Osteocyte (in vitro differentiated cells): ENCODE data around the gene SPART. TPM values are rescaled to one million over a fixed set of nuclear protein-coding genes. Genes with fewer than 3 reads are reported as not detected.

ENCODE experiments used
- DNase-seq: peaks from one replicate; pipeline ENCODE4 v3.0.0; 2021; ENCODE audit warnings: mixed read lengths; ENCODE audit not compliant: unreplicated experiment; ENCODE audit errors: extremely low spot score
- H3K27ac Mint-ChIP-seq: one replicate; pipeline ENCODE4 v1.8.0; 2021; ENCODE audit warnings: mild to moderate bottlenecking, mixed read lengths; ENCODE audit not compliant: unreplicated experiment
- H3K27me3 Mint-ChIP-seq: one replicate; pipeline ENCODE4 v1.8.0; 2021; ENCODE audit warnings: mixed read lengths; ENCODE audit not compliant: unreplicated experiment
- H3K36me3 Mint-ChIP-seq: one replicate; pipeline ENCODE4 v1.8.0; 2021; ENCODE audit warnings: mixed read lengths; ENCODE audit not compliant: unreplicated experiment
- H3K4me1 Mint-ChIP-seq: one replicate; pipeline ENCODE4 v1.8.0; 2021; ENCODE audit warnings: mixed read lengths; ENCODE audit not compliant: unreplicated experiment
- H3K4me3 Mint-ChIP-seq: one replicate; pipeline ENCODE4 v1.8.0; 2021; ENCODE audit warnings: mild to moderate bottlenecking, moderate library complexity, mixed read lengths; ENCODE audit not compliant: unreplicated experiment
- H3K9me3 Mint-ChIP-seq: one replicate; pipeline ENCODE4 v1.8.0; 2021; ENCODE audit warnings: mixed read lengths; ENCODE audit not compliant: unreplicated experiment
- total RNA-seq: library from RNA; stranded (reverse); gene quantifications from 2 replicates; pipeline ENCODE4 v1.2.1, GENCODE V29; 2021
- TF ChIP-seq, protein P1 (sequence below): fragments of 200-600 bp; sonication (generic); IDR thresholded peaks from 2 replicates; pipeline ENCODE4 v1.5.0; 2021; ENCODE audit warnings: antibody characterized with exemption, mild to moderate bottlenecking, moderate library complexity

SPART gene
- total RNA-seq, 1 donor from 2014 or later: 87.1 TPM

DNA sequence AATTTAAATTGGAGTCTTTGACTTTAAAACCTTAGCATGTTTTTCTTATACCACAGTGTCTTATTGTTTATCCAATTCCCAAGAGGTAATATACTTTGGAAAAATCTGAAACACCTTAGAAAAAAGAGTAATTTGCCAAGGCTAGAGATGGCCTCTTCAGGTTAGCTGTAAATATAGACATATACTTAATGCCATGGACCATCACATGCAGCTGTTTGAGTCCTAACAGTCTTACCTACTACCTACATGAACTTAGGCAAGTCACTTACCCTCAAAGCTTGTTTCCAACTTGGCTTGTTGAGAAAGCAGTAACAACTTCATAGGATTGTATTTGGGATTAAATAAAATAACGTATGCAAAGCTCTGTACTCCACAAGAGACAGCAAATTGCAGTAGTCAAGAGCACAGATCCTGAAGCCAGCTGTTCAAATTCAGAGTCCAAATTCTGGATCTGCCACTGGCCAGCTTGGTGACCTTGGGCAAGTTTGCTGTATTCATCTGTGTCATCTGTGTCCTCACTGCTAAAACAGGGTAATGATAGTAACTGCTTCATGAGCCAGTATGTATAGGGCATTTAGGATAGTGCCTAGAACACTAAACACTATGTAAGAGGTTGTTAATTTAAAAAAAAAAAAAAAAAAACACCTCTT lies 13.2 kb upstream of the SPART start:
- Mint-ChIP-seq H3K36me3 (no peaks in the 10 kb centered on the region), H3K9me3 (no peaks in the 10 kb centered on the region), H3K27ac (no peak overlapping the region), H3K27me3 (no peaks in the 10 kb centered on the region), H3K4me3 (no peak overlapping the region), H3K4me1 (peaks cover 43% of the 10 kb centered on the region)
- TF ChIP-seq, protein P1, sequence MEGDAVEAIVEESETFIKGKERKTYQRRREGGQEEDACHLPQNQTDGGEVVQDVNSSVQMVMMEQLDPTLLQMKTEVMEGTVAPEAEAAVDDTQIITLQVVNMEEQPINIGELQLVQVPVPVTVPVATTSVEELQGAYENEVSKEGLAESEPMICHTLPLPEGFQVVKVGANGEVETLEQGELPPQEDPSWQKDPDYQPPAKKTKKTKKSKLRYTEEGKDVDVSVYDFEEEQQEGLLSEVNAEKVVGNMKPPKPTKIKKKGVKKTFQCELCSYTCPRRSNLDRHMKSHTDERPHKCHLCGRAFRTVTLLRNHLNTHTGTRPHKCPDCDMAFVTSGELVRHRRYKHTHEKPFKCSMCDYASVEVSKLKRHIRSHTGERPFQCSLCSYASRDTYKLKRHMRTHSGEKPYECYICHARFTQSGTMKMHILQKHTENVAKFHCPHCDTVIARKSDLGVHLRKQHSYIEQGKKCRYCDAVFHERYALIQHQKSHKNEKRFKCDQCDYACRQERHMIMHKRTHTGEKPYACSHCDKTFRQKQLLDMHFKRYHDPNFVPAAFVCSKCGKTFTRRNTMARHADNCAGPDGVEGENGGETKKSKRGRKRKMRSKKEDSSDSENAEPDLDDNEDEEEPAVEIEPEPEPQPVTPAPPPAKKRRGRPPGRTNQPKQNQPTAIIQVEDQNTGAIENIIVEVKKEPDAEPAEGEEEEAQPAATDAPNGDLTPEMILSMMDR: no peak
- DNase-seq: no peak

DNA sequence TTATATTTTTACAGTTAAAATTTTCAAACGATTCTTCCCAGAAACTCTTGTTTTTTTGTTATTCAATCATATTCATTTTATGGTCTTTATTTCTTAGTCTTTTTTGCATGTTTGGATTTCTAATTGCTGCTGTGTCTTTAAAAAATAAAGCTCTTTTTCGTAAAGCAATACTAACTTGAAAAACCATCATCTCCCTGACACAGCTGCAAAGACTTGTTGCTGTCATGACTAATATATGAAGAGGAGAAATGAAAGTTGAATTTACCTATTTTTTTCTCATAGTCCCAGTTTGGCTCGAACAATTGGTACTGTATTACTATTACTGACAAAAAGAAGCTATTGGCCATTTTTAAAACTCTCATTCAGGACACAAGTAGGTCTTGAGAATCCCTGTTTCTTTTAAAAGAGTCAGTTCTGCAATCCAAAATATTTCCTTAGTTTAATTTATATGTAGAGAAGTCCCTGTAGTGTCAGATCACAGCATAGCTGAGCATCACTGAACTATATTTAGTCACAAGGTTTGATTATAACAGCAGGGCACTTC lies 12.1 kb upstream of the SPART start:
- Mint-ChIP-seq H3K4me3 (no peak overlapping the region), H3K36me3 (no peaks in the 10 kb centered on the region), H3K27ac (no peak overlapping the region), H3K9me3 (no peaks in the 10 kb centered on the region), H3K27me3 (no peaks in the 10 kb centered on the region), H3K4me1 (peaks cover 47% of the 10 kb centered on the region)
- TF ChIP-seq, protein P1: no peak
- no peak for DNase-seq

DNA sequence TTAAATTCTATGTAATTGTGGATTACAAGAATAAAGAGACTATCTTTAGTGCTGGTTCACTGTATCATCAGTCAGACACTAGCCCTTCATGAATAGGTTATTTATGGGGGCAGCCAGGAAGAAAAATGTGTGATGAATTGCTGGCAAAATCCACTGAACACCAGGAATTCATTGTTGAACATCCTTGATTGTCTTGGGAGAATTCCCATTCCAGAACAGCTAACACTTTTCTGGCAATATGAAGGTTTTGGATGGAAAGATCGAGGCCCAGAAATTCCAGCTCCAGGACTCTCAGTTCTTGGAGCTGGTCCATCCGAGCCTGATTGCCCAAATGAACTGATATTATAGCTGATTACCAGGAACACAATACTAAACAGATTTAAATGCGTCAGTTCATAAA lies 11.5 kb upstream of the SPART start:
- DNase-seq: no peak
- Mint-ChIP-seq H3K27ac (no peak overlapping the region), H3K4me3 (no peak overlapping the region), H3K4me1 (peaks cover 48% of the 10 kb centered on the region), H3K9me3 (no peaks in the 10 kb centered on the region), H3K36me3 (no peaks in the 10 kb centered on the region), H3K27me3 (no peaks in the 10 kb centered on the region)
- TF ChIP-seq, protein P1: no peak

DNA sequence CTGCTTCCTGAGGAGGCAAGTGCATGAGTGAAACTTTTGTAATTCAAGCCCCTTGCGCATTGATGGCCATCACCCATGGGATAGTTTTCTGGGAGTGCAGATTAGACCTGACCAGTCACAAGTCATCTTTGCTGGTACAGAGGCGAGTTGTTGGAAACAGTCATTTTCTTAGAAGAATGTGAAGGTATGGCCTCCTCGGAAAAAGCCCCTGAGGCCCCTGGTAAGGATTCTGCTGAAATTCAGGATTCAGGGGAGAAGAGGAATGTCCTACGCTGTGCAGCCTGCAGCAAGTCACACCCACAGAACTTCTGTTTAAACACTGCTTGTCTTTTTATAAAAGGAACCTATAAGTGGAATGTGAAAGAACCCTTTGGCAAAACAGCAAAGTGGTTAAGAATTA lies 11.0 kb upstream of the SPART start:
- Mint-ChIP-seq H3K27ac (peak overlapping the region; percentile 45), H3K27me3 (no peaks in the 10 kb centered on the region), H3K4me3 (no peak overlapping the region), H3K4me1 (peaks cover 49% of the 10 kb centered on the region), H3K9me3 (no peaks in the 10 kb centered on the region), H3K36me3 (no peaks in the 10 kb centered on the region)
- TF ChIP-seq, protein P1: no peak
- DNase-seq: no peak

DNA sequence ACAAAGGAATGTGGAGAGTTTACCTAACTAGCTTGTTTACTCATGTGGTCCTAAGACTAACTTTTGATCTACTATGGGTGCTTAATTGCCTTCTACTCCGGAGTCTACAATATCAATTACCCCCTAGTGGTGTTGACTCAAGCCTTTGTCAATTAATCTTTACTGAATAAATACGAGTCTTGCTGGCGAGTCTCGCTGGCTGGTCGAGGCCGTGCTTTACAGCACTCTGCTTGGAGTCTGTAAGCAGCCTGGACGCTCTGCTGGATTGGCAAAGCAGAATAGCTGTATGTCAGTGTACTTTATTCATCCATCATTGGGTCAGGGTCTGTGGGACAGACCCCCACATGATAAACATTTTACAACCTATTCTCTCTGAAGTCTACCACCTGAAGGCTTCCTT lies 9.9 kb upstream of the SPART start:
- H3K4me1 Mint-ChIP-seq: peaks cover 51% of the 10 kb centered on the region
- no peaks in the 10 kb centered on the region for H3K27me3 Mint-ChIP-seq
- no peak for DNase-seq
- no peak overlapping the region for H3K4me3 Mint-ChIP-seq
- H3K9me3 Mint-ChIP-seq: no peaks in the 10 kb centered on the region
- H3K36me3 Mint-ChIP-seq: no peaks in the 10 kb centered on the region
- TF ChIP-seq, protein P1: no peak
- no peak overlapping the region for H3K27ac Mint-ChIP-seq
